HG02852 (cell line): ENCODE measurements around the gene RRP8.
A peak's percentile ranks its signal among the peaks of the same experiment; 100 is the strongest.

Source experiments
- ATAC-seq: cut with Tn5 transposase; IDR thresholded peaks from one replicate; pipeline ENCODE4 v1.9.1; 2021; ENCODE audit warnings: mild to moderate bottlenecking, moderate library complexity; ENCODE audit not compliant: unreplicated experiment

The RRP8 gene

DNA sequence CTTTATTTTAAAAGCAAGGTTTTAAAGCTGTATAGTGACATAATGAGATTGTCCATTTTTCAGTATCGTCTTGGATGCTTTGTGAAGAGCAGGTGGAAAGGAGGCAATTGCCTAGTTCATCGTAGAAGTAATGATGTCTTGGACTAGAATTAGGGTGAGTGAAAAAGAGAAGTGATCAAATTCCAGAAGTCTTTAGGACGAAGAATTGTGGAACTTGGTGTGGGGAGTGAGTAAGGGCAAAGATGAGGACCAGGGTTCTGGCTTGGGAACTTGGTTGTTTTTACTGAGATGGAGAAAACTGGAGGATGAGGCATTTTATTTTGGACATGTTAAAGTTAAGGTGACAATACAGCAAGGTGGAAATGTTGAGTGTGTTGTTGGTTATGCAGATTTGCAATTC is 1.4 kb upstream of the RRP8 start:
- ATAC-seq, result no peak

DNA sequence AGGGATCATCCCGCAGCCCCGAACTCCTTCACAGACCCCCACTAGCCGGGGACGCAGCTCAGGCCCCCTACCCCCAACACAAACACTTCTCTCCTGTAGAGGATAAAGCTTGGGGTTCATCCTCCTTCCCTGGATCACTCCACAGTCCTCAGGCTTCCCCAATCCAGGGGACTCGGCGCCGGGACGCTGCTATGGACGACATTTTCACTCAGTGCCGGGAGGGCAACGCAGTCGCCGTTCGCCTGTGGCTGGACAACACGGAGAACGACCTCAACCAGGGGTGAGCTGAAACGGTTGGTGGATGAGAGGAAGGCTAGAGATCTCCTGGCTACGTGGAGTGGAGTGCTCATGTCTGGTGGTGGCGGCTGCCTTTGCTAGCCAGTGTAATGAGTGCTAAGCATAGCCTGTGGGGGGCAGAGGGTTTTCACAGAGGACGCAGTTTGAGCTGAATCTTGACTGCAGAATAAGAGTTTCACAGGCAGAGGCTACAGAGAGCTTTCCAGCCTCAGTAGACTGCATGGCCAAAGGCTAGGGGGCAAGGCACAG is 738 bp upstream of the RRP8 start:
- peak; percentile 35 for ATAC-seq

DNA sequence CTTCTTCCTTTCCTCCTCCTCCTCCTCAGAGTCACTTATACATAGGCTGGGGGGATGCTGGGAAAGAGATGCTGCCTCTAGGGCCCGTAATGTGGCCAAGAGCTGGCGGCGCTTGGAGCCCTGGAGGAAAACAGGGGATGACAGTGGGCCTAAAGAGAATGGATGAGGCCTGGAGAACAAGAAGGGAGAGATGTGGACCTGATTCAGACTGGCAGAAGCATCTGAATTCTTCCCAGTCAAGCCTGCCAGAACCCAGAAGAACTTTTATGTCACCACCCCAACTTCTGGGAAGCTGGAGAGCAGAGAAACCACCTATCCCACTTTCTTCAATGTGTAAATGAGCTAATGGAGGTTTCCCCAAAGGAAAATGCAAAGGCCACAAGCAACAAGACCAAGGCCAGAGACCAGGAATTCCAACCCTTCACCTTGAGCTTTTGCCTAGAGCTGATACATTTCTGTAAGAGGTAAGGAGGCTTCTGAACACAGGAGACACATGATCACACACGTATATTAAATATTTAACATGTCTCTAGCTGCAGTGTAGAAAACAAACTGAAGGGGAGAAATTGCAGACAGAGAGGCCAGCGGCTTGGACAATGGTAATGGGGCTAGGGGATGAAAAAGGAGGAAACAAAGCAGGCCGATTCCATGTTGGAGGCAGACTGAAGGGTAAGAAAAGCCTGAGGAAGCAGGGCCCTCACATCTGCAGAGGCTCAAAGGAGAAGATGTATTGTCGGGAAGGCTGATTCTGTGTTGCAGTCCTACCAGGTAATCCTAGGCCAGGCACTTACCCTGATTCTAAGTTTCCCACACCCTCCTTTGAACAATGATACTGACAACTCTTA is 1.1 kb downstream of the RRP8 start:
- ATAC-seq, result no peak

DNA sequence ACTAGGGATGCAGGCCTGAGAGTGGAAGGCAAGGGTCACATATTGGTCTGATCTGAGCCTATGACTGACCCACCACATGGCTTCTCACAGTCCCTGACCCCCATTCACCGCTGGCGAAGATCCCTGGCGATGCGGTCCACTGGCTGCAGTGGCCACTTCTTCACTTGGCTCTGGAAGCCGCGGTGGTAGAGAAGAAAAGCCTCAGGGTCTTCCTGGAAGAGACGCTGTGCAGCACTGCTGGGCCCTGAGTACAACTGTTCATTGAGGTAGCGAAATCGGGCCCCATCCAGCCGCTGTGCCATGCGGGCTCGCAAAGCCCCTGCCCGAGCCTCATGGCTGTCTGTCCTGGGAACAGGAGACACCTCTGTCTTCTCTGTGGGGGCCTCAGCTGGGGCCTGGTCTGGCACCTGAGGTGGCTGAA is 2.4 kb downstream of the RRP8 start:
- no peak for ATAC-seq

DNA sequence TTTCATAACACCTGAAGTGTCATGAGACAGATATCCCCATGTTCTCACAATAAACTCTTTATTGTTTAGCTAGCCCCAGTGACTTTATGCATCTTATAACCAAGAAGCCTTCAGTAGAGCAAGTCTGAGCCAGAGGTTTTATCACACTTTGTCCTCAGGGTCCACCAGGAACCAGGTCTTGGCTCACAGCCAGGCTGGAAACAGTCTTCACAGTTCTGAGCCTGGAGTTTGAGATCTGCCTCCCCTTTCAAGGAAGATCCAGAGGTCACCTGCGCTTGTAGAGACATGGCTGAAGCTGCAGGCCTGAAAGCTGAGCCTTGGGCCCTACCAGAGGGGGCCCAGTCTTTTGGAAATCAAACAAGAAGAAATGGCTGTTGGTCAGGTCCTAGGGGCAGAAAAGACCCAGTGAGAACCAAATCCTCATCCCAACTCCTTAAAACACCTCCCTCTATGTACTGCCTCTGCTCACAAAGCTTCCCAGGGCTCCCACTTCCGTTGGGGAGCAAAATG is 3.5 kb downstream of the RRP8 start:
- ATAC-seq, result no peak

DNA sequence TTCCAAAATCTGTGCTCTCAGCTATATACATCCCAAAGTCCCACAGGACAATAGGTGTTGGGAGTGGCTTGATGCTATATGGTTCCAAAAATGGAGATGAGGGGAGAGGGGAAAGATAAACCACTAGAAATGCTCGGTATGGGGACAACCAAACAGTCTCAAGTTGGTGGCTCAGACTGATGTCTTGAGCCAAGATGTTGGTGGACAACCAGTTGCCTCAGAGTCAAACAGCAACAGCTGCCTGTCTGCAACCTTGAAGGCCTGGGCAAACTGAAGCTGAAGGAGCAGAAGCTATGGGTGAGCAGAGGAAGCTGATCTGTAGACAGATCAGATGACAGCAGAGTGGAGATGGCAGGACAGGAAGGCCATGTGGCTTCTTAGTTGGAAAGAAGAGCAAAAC is 4.0 kb downstream of the RRP8 start:
- no peak for ATAC-seq

DNA sequence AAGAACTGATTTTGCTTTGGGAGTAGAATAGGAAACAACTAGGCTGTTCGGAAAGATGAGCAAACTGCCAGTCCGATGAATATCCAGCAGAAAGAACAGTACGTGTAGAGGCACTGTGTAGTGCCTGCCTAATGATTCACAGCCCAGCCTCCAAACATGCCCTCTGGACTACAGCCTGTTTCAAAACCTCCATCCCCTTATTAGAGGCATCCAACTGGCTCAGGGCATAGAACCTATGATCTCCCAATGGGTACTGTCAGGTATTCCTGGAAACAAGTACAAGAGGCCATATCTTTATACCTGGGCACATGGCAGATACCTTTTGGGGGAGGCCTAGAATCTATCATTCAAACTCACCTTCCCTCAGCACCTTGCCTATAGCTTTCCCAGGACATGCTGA is 4.9 kb downstream of the RRP8 start:
- ATAC-seq, result no peak

DNA sequence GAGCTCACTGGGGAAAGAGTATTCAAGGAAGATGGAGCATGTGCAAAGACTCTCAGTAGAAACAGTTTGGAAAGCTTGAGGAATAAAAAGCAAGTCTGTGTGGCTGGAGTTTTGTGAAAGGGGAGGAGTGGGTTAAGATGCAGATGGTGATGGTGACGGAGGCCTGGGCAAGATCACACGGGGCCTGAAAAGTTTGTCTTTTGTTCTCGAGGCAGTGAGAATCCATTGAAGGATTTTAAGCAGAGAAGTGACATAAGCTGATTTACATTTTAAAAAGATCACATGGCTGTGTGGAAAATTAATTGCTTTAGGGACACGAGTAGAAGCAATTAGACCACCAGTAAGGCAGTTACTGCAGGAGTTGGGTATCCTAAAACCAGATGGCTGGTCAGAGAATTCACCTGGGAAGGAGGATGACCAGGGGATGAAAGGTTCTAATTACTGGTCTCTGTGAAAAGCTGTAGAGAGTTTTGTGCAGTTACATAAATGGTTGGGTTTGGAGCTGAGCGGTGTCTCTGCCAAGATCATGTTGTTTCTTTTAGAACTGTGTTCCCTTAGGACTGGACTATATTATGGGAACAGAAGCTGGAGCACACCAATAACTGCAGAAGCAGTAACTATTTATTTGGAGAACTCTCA is 7.1 kb downstream of the RRP8 start:
- ATAC-seq, result no peak

DNA sequence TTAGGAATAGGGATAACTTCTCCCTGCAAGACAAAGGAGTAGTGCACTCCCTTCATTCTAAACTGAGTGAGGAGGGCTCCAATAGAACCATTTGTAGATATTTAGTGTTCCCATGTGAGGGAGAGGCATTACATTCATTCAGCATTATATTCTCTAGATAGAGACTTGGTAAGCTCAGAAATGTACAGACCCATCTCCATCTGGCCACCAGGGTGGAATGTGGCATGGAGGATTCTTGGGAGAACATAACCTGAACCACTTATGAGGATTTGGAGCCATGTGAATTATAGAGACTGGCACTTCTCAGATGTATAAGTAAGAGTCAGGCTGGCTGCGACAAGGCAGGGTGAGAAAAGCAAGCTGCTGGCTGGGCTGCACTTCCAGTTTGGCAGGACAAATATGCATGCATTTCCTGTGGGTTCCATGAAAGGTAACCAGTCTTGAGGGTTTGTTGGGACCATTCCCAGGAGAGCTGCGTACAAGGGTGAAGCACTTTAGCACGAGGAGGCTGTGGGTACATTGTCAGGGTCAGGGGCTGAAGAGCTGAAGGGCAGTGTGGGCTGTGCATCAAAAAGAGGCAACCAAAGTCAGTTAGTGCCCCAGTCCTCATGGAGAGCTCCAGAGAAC is 9.2 kb downstream of the RRP8 start:
- ATAC-seq, result no peak

DNA sequence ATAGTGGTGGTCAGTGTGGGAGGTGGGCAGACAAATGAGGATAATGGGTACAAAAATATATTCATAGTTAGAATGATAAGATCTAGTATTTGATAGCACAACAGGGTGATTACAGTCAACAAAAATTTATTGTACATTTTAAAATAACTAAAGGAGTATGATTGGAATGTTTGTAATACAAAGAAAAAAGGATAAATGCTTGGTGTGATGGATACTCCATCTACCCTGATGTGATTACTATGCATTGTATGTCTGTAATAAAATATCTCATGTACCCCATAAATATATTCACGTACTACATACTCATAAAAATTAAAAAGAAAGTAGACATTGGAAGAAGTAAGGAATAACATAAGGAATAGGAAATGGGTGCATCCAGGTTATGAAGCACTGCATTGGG is 15.4 kb downstream of the RRP8 start:
- no peak for ATAC-seq

DNA sequence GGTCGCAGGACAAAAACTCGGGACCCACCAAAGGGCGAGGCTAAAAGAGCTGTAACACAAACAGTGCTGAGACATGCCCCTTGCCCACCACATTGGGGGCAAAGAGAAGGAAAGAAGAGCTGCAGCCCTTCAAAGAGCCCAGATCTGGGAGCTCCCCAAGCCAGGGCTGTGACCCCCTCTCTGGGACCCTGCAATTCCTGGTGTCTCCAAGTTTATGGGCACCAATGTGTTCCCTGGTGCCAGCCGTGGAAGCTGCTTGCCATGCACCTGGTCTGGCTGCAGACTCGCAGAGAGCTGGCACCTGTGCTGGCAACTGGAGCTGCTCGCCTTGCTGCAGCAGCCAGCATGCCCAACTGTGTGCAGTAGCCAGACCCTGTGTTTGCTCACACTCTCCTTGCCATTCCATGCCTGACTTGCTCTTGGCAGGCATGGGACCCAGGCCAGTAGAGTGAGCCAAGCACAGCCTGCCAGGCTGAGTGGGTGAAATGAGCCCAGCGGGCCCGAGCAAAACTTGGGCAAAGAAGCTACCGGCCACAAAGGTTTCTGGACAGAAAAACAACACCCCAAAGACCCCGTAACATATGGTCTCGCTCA is 16.0 kb downstream of the RRP8 start:
- ATAC-seq, result no peak

DNA sequence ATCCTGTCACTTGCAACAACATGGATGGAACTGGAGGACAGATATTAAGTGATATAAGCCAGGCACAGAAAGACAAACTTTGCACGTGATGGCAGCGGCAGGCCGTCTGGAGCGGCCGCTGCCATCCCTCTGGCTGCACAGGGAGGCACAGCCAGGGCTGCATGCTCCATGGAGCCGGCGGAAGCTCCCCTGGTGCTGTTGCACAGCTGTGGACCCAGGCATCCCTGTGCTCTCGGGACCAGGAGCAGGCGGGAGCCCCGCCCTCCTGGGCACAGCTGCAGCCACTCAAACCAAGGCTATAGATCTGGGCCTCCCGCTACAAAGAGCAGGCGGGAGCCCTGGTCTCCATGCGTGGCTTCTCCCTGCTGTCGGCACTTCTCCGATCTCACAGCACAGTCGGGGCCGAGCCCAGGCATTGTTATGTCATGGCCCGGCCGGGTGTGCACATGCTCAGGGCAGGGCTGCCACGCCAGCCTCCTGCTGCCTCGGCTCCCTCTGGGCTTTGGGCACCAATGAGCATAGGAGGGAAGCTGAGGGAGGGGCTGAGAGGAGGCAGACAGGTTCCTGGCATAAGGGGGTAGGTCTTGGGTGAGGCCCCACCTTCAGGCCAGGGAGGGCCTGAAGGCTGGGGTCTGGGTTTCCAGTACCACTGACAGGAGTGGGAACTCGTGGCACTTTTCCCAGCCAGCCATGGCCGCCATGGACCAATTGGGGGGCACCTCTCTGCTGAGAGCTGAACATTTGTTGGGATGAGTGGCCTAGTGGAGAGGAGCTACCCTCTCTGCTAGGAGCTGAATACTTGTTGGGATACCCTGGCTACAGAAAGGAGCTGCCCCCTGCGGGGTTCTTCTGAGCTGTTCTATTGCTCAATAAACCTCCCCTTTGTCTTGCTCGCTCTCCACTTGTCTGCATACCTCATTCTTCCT is 16.7 kb downstream of the RRP8 start:
- no peak for ATAC-seq

DNA sequence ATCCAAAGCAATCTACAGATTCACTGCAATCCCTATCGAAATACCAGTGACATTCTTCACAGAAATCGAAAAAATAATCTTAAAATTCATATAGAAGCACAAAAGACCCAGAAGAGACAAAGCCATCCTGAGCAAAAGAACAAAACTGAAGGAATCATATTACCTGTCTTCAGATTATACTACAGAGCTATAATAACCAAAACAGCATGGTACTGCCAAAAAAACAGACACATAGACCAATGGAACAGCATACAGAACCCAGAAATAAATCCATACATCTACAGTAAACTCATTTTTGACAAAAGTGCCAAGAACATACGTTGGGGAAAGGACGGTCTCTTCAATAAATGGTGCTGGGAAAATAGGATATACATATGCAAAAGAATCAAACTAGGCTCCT is 18.9 kb downstream of the RRP8 start:
- ATAC-seq, result no peak

DNA sequence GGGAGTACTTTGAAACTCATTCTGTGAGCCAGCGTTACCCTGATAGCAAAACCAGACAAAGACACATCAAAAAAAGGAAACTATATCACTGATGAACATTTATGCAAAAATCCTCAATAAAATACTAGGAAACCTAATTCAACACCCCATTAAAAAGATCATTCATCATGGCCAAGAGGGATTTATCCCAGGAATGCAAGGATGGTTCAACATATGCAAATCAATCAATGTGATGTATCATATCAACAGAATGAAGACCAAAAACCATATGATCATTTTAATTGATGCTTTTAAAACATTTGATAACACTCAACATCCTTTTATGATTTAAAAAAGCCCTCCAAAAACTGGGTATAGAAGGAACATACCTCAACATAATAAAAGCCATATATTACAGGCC is 19.8 kb downstream of the RRP8 start:
- ATAC-seq, result no peak

DNA sequence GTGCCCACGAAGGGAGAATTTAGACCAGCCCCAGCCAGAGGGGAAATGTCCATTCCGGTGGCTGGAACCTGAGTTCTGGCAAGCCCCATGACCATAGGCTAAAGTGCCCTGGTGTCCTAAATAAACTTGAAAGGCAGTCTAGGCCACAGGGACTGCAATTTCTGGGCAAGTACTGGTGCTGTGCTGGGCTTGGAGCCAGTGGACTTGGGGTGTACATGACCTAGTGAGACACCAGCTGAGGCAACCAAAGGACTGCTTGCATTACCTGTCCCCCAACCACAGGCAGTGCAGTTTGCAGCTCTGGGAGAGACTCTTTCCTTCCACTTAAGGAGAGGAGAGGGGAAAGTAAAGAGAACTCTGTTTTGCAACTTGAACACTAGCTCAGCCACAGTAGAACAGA is 23.7 kb downstream of the RRP8 start:
- ATAC-seq, result no peak

DNA sequence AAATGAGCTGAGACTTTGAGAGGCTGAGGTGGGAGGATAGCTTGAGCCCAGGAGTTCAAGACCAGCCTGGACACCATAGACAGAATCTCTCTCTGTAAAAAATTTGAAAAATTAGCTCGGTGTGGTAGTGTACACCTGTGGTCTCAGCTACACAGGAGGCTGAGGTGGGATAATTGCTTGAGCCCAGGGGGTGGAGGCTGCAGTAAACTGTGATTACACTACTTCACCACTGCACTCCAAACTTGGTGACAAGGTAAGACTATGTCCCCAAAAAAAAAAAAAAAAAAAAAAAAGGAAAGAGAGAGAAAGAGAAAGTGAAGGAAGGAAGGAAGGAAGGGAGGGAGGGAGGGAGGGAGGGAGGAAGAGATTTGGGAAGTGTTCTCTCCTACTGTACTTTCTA is 25.3 kb downstream of the RRP8 start:
- ATAC-seq, result no peak

DNA sequence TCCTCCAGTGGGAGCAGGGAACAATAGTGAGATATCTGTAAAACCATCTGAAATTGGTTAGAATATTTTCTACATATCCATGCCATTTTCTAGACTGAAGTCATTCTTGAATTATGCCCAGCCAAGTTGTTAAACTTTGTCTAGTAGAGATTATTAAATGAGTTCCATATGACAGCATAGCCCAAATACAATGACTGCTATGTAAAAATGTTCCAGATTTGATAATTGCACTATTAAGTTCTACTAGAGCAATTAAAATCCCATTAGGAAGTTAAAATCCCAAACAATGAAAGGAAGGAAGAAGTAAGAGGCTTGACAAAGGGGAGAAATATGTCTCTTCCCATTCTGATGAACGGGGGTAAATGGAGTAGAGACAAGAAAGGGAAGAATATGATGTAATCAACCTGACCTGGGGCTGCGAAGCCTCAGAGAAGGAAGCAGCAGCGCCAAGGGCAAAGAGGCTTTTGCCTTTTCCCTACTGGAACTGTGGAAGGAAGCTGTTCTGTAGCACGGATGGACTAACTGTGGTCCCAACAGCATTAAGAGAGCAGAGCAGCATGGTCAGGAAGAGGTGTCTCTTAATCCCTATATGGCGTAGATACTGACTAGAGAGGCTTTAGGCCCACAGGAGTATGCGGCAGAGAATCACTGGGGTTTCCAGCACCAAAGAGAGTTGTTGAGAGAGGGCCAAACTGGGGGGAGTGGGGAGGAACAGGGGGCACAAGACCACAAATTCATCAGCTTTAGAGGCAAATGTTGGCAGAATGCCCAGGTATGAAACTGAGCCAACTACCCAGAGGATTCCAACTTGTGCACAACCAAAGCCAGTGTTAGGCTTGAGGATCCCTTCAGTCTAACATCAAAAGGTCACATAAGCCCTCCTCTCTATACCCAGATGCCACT is 26.7 kb downstream of the RRP8 start:
- ATAC-seq, result no peak

DNA sequence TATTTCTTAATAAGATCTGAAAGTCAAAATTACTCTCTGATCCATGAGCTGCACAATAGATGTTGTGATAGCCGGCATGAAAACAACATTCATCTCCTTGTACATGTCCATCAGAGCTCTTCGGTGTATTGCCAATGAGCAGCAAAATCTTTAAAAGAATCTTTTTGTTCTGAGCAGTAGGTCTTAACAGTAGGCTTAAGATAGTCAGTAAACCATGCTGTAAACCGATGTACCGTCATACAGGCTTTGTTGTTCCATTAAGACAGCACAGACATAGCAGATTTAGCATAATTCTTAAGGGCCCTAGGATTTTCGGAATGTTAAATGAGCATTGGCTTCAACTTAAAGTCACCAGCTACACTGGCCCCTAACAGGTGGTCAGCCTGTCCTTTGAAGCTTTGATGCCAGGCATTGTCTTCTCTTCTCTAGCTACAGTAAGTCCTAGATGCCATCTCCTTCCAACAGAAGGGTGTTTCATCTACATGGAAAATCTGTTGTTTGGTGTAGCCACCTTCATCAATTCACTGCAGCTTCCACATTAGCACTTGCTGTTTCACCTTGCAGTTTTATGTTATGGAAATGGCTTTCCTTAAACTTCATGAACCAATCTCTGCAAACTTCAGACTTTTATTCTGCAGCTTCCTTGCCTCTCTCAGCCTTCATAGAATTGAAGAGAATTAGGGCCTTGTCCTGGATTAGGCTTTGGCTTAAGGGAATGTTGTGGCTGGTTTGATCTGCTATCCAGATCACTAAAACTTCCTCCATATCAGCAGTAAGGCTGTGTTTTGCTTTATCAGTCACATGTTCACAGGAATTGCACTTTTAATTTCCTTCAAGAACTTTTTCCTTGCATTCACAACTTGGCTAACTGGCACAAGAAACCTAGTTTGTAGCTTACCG is 28.4 kb downstream of the RRP8 start:
- no peak for ATAC-seq
